ENCODE measurements around the gene NADSYN1.
"Not testable (repeated sequence)": the region's sequence is repeated elsewhere in the genome, so short reads cannot be mapped to it uniquely, and the experiment has no call there.

The NADSYN1 gene

DNA sequence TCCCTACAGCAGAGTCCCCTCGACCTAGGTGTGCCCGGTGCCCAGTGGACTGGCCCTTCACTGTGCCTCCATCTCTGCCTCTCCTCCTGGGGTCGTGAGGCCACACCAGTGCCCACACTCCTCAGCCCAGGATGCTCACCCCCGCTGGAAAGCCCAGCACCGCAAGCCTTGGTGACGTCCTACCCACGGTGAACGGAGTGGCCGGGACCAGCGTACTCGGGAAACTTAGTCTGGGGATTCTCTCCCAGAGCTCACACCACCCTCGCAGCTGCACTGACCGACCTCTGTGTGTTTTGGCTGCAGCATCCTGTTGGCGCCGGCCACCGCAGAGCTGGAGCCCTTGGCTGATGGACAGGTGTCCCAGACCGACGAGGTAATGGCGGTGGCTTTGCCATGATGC lies 38.5 kb downstream of the NADSYN1 start:
- DNase-seq (ENCODE audit: low spot score) = no peak

DNA sequence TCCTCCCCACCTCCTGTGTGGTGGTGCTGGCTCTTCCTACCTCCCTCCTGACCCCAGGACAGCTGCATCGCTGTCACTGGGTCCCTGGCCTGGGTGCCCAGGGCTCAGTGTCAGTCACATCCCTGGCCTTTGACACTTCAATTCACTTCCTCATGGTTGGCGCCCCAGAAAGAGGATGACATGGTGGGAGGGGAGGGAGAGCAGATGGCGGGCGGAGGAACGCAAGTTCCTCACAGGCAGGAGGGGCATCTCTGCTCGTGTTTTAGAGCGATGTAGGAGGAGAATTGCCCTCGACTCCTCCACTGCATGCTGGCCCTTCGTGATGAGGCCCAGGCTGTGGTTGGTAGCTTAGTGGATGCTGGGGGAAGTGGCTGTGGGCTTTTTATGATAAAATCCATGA lies 38.9 kb downstream of the NADSYN1 start:
- DNase-seq (ENCODE audit: low spot score) = no peak

DNA sequence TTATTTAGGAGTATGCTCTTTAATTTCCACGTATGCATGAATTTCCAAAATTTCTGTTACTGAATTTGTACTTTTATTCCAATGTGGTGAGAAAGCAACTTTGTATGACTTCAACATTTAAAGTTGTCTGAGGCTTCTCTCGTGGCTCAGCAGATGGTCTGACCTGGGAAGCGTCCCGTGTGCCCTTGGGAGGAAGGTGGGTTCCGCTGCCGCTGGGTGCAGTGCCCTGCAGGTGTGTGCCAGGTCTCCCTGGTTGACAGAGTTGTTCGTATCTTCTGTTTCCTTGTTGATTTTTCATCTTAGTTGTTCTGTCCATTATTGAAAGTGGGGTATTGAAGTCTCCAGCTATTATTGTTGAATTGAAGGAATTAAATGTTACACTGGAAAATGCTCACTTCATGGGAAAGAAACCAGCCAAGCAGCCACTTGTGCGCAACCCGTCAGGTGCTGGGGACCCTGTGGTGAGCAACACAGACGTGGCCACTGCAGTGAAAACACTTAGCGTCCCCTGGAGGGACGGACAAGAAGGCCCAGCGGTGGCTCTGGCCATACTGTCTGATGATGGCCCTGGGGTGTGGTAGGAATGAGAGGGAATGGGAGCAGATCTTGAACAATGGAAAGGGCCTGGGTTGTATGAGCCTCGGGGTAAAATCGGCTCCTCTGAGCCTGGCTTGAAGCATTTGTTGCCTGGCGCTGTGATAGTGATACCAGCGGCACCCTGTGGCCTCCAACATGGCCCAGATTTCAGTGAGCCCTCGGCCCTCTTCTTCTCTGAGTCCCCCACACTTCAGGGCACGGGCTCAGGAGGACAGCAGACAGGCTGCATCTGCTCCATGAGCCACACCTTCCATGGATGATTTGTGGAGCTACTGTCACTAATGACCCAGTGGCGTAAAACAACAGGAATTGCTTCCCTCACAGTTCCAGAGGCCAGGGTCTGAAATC lies 42.6 kb downstream of the NADSYN1 start:
- no peak for DNase-seq (ENCODE audit: low spot score)

DNA sequence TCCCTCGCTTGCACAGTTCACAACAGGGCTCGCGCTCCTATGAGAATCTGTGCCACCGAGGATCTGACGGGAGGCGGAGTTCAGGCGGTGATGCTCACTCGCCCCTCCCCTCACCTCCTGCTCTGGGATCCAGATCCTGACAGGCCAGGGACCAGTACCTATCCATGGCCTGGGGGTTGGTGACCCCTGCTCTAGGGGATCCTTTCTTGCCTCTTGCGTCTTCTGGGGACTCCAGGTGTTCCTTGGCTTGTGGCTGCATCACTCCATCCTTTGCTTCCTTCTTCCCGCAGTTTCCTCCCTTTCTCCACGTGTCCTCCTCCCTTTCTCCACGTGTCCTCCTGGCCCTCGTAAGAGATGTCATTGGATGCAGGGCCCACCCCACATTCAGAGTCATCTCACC lies 43.4 kb downstream of the NADSYN1 start:
- DNase-seq (ENCODE audit: low spot score) = no peak

DNA sequence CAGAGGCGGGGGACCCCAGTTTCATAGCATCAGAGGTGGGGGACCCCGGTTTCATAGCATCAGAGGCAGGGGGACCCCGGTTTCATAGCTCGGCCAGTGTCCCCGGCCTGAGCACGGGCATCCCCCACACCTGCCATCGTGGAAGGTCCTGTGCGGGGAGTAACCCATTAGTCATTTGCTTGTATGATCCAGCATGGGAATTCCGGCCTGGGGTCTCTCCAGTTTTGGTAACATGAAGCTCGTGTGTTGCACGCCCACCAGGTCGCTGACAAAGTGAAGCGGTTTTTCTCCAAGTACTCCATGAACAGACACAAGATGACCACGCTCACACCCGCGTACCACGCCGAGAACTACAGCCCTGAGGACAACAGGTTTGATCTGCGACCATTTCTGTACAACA lies 45.1 kb downstream of the NADSYN1 start:
- DNase-seq (ENCODE audit: low spot score) = no peak

DNA sequence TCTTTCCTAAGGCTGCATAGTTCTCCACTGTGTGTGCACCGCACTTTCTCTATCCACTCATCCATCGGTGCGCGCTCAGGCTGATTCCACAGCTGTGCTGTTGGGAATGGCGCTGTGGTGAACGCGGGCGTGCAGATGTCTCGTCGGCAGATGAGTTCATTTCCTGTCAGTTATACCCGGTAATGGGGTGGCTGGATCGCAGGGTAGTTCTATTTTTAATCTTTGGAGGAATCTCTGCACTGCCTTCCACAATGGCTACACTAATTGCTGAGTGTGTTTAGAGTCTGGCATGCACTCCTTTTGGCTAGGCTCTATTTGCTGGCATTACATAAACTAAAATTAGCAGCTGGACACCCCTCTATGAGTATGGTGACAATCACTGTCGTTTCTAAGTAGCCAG lies 46.1 kb downstream of the NADSYN1 start:
- no peak for DNase-seq (ENCODE audit: low spot score)

DNA sequence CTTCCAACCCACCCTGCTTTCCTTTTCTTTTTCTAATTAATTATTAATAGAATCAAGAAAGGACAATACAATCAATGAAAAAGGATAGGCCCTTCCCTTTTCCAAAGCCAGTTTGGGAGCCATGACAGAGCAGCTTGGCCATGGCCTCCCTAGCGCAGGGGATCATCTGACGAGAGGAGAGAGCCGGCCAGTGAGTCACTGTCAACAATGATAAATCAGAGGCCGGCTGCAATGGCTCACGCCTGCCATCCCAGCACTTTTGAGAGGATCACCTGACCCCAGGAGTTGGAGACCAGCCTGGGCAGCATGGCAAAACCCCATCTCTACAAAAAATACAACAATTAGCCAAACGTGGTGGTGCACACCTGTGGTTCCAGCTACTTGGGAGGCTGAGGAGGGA lies 46.5 kb downstream of the NADSYN1 start:
- DNase-seq (ENCODE audit: low spot score) = no peak

DNA sequence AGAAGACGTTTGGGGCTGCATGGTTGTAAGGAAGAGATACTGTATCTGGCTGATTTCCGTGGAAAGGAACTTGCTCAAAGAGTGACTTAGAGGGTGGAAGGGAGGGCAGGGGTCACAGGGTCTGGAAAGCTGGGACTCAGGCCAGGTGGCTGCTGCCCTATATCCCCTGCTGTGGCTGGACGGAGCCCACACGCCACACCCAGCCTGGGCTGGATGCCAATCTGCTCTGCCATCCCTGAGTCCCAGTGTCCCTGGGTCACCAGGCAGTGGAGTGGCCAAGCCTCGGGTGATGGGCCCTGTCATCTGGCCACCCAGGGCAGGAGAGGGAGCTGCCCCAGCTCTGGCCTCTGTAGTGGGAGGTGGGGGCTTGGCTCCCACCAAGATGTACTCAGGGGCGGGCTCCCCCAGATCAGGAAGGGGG lies 47.6 kb downstream of the NADSYN1 start:
- peak; percentile 29 for DNase-seq (ENCODE audit: low spot score)

DNA sequence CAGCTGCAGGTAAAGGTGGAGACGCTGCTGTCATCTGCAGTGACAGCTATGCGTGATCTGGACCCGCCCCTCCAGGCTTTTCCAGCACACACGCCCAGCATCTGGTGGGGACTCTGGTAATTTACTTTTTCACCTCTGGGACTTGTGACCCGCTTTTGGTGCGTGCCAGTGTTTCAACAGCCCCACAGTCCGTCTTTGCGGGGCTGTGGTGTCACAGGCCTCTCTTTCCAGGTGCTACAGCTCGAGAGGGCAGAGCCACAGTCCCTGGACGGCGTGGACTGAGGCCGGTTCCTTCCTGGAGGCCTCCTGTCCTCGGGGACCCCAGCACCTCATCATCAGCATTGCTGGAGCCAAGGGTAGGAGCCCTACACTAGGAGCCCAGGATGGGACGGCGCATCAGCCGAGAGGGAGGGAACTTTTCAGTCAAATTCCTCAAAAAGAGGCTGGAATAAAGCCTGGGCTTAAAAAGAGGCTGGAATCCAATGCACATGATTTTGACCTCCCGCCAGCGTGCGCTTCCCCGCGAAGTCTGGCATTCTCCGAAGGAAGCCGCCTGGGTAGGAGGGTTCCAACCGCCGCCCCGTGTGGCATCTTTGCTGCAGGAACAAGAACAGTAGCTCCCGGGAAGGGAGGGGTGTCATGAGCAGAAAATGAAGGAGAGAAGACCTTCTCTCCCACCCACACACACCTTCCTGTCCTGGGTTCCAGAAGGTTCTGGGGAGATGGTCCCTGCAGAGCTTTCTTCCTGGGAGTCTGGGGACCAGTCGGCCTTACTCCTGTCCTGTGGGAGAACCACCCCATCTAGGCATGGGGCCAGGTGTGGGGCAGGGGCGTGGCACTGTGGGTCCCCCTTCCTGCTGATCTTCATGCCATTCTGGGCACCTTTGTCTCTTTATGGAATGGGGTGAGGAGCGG lies 48.3 kb downstream of the NADSYN1 start:
- no peak for DNase-seq (ENCODE audit: low spot score)

DNA sequence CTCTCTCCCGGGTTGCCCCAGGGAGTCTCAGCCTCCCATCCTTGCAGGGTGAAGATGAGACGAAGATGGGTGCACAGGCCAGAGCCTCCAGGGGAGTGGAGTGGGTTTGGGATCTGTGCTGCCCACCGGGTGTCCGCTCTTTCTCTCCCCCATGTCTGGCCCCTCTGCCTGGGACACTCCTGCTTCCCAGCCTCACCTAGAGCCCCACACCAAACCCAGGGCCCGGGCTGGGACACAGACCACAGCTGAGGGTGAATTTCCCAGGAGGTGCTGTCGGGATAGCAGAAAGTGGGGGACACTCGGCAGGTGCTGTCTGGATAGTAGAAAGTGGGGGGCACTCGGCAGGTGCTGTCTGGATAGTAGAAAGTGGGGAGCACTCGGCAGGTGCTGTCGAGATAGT lies 49.0 kb downstream of the NADSYN1 start:
- no peak for DNase-seq (ENCODE audit: low spot score)

DNA sequence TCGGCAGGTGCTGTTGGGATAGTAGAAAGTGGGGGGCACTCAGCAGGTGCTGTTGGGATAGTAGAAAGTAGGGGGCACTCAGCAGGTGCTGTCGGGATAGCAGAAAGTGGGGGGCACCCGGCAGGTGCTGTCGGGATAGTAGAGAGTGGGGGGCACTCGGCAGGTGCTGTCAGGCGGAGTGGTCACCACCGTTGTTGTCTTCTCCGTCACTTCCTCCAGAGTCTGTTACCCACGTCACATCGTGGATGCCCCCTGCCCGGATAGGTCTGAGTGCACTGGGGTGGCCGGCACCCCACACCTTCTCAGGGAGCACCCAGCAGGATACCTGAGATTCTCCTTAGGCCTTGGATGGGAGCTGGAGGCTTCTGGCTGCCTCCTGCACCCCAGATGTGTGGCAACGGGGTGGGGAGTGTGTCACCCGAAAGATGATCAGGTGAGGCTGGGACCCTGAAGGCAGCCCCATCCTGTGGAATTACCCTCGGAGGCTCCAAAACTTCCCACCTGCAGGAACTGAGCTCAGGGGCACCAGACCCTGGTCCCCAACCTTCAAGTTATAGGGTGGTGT lies 50.0 kb downstream of the NADSYN1 start:
- no peak for DNase-seq (ENCODE audit: low spot score)

DNA sequence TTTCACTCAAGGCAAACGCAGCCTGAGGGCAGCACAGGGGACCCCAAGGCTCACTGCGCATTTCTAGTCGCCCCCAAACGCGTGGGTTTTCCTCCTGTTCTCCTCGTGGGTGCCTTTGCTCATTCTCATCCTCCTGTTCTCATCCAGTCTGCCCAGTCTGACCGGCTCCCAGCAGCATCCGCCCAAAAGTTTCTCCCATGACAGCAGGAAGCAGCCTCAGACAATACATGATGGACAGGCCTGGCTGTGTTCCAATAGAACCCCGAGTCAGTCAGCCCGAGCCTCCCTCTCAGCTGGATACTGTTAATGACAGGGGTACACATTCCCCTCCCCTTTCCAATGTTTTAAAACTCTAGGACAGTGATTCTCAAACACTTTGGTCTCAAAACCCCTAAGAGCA lies 51.5 kb downstream of the NADSYN1 start:
- DNase-seq (ENCODE audit: low spot score) = no peak

DNA sequence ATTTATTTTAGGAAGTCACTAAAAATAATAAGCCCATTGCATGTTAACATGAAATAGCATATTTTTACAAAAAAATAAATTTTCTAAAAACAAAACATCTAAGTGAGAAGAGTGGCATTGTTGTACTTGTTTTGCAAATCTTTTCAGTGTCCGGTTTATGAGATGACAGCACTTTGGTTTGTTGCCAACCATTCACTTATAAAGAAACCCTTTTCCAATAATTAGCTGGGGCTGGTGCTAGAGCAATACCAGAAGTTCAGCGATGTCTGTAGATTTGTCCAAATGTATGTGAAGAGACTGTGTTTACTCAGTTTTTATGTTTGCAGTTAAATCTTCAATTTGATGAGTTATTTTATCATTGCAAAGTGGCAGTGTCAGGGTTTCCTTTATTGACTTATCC lies 52.0 kb downstream of the NADSYN1 start:
- DNase-seq (ENCODE audit: low spot score) = no peak

DNA sequence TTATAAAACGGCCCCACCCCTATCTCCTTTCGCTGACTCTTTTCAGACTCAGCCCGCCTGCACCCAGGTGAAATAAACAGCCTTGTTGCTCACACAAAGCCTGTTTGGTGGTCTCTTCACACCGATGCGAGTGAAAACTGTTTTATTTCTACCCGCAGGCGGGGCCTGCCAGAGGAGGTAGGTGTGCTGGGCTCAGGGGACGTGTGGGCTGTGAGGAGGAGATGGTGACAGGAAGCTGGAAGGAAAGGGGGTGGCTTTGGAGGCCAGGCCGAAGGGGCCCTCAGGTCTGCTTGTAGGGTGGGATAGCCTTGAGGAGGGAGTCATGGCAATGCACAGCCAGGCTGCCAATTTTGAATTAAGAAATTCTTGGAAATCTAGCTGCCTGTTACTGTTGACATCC lies 52.8 kb downstream of the NADSYN1 start:
- DNase-seq (ENCODE audit: low spot score) = no peak

DNA sequence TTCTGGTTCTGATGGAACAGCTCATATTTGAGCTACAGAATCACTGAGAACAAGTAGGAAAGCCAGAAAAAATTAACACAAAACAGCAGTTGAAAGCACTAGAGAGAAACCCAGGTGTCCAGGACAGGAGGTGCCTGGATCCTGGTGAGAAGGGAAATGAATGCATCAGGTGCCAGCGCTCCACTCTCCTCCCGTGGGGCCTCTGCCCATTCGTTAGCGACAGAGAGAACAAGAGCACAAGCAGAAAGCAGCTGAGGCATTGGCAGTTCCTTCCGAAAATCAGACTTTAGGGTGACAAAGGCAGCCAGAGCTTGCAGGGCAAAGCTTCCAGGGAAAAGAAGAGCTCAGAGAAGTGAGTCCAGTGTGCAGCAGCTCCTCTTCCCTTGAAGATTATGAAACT lies 54.1 kb downstream of the NADSYN1 start:
- no peak for DNase-seq (ENCODE audit: low spot score)

DNA sequence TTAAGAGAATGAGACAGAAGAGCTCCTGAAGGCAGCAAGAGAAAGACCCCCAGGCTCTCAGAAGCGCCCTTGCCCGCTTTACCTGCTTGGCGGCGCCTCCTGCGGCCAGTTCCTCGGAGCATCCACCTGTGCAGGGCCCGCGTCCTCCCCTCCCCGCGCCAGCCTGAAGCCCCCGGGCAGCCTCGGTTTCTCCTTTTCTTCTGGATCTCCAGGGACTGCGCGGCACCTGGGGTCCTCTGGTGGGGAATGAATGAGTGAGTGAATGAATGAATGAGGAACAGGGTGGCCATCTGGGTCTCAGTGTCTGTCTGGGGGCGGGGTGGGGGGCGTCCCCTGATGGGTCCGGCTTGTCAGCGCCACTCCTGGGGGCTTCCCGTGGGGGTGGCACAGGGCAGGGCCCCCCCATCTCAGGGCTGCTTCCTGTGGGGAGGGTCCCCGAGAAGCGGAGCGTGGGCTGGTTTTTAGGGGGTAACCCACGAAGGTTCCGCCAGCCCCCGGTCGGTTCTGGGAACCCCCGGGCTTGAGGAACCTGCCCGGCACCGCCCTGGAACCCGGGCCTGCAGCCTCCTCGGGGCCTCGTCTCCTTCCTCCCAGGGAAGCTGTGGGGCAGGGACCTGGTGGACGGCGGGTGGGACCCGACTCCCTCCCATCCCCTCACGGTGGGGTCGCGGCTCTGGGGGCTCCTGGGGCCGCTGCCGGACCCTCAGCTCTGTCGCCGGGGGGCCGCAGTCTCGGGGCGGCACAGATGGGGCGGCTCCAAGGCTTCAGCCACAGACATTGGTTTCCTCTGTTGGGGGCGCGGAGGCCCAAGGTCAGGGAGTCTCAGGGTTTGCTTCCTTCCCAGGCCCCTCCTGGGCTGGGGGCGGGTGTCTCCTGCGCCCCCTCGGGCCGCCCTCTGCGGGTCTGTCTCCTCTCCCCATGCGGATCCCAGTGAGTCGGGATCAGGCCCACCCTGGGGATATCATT lies 65.8 kb downstream of the NADSYN1 start:
- no peak for DNase-seq (ENCODE audit: low spot score)

DNA sequence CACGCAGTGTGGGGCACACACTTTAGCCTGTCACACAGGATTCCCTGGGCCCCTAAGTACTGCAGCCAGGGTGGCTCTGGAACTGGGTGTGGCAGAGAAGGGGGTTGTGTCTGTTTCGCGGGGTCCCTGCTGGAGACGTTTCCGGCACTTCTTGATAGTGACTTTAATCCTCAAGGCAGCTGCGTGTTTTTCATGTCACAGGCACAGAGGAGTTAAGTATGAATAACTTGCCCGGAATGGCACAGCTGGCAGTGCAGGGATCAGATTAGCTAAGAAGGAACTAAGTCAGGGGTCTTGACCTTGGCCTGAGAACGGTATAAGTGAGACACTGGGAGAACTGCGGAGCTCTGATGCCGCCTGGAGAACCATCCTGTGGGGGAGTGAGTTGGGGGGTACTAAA lies 66.5 kb downstream of the NADSYN1 start:
- no peak for DNase-seq (ENCODE audit: low spot score)

DNA sequence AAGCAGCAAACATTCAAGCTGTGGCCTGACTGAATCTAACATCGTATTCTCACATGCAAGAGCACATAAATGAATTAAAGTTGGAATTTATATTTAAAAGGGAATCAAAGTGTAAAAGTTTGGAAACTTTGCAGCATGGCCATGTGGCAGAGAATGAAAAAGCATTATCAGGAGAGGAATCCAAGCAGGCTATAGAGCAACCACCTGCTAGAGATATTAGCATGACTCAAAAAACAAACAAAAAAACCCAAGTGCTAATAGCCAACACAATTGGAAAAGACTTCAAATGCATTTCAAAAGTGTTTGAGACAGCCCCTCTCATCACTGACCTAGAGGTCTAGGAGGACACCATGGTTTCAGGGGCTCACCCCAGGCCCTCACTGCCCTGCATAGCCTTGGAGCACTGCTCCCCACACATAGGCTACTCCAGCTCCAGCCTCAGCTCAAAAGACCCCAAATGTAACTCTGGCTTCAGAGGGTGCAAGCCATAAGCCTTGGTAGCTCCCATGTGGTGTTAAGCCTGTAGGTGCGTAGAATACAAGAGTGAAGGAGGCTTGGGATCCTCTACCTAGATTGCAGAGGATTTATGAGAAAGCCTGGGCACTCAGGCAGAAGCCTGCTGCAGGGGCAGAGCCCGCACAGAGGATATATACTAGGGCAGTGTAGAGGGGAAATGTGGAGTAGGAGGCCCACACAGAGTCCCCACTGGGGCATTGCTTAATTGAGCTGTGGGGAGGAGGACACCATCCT lies 72.4 kb downstream of the NADSYN1 start:
- DNase-seq (ENCODE audit: low spot score) = no peak

DNA sequence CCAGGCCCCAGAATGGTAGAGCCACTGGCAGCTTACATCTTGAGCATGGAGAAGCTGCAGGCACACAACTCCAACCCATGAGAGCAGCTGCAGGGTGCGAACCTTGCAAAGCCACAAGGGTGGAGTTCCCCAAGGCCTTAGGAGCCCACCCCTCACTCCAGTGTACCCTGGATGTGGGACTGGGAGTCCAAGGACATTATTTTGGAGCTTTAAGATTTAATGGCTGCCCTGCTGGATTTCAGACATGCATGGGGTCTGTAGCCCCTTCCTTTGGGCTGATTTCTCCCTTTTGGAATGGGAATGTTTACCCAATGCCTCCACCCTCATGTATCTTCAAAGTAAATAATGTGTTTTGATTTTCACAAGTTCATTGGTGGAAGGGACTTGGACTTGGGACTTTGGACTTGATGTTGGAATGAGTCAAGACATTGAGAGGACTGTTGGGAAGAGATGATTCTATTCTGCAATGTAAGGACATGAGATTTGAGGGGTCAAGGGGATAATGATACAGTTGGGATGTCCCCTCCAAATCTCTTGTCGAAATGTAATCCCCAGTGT lies 73.0 kb downstream of the NADSYN1 start:
- DNase-seq (ENCODE audit: low spot score) = no peak

DNA sequence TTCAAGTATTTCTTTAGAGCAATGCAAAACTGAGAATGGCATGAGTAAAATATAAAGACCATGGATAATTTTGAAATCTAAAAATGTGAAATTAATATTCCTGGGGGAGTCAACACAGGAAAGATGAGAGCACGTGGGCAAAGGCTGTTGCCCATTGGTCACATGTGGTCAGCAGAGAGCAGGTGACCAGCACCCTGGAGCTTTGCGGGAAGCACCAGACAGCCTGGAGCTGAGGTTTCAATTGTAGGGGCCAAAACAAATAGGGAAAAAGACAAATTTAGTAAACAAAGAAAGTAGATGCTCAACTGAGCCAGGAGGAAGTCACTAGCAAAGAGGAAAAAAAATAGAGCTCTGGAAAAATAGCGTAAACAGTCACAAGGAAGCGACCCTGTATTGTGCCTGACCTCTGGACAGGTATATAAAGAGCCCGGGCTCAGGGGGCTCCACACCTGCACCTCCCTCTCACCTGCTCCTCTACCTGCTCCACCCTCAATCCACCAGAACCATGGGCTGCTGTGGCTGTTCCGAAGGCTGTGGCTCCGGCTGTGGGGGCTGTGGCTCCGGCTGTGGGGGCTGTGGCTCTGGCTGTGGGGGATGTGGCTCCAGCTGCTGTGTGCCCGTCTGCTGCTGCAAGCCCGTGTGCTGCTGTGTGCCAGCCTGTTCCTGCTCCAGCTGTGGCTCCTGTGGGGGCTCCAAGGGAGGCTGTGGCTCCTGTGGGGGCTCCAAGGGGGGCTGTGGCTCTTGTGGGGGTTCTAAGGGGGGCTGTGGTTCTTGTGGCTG lies 74.0 kb downstream of the NADSYN1 start, which contains the start of gene KRTAP5-7:
TSS of gene KRTAP5-7 (plus strand) at position 472 of the 780 bp plus-strand sequence. CDS start at position 506, 34 bp downstream.
- DNase-seq (ENCODE audit: low spot score) = not testable (repeated sequence)
